ENCODE measurements around the gene PARD3.
"Not testable (repeated sequence)": the region's sequence is repeated elsewhere in the genome, so short reads cannot be mapped to it uniquely, and the experiment has no call there.

PARD3 gene

DNA sequence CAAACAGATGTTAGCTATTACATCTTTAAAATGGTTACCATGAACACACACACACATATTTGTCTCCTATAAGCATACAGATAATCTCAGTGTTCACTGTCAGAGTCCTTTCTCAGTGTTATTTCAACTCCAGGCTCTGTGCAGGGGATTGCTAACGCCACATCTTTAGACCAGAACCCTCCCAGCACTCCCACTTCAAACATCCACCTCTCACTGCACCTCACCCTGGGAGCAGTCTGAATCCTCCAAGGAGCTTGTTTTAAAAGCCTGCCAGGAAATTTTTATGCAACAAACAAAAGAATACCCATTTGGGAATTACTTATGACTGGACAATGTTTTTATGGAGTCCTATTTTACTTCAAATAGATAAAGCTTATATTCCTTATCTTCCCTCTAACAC lies 107.4 kb downstream of the PARD3 start:
- DNase-seq = no peak

DNA sequence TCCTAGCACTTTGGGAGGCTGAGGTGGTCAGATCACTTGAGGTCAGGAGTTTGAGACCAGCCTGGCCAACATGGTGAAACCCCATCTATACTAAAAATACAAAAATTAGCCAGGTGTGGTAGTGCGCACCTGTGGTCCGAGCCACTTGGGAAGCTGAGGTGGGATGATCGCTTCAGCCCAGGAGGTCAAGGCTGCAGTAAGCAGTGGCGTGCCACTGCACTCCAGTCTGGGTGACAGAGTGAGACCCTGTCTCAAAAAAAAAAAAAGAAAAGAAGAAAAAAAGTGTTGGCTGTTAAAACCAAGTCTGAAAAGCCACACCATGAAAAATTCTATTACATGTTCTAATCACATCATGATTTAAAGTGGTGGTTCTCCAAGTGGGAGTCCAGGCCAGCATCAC lies 108.1 kb downstream of the PARD3 start:
- not testable (repeated sequence) for DNase-seq

GRCh38 chr10:34706147-34706546 lies 108.9 kb downstream of the PARD3 start:
- no peak for DNase-seq

- no peak for DNase-seq
These were observed 109.5 kb downstream of the PARD3 start for GRCh38 chr10:34705563-34705962.

- no peak for DNase-seq
These were observed 110.4 kb downstream of the PARD3 start for GRCh38 chr10:34704526-34705184.

- no peak for DNase-seq
These were observed 112.1 kb downstream of the PARD3 start for GRCh38 chr10:34702982-34703381.

GRCh38 chr10:34702093-34702937 lies 112.8 kb downstream of the PARD3 start:
- DNase-seq = no peak

DNA sequence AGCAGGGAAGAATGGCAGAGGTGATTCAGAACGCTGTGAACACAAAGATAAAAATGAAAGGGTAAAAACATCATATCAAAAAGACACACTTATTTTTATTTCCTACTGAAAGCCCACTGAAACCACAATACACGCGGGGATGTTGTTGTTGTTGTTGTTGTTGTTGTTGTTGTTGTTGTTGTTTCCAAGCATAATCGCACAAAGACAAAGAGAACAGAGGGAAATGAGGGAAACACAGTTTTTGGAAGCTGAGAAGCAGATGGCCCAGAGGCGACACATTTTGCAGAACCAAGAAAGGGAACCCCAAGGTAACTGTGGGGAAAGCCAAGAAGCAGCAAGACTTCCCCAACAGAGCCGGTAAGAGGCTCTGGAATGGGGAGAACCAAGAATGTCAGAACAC lies 113.9 kb downstream of the PARD3 start:
- DNase-seq = no peak

- not testable (repeated sequence) for DNase-seq
These were observed 114.3 kb downstream of the PARD3 start for GRCh38 chr10:34700752-34701151.

GRCh38 chr10:34699904-34700517 lies 115.1 kb downstream of the PARD3 start:
- no peak for DNase-seq

DNA sequence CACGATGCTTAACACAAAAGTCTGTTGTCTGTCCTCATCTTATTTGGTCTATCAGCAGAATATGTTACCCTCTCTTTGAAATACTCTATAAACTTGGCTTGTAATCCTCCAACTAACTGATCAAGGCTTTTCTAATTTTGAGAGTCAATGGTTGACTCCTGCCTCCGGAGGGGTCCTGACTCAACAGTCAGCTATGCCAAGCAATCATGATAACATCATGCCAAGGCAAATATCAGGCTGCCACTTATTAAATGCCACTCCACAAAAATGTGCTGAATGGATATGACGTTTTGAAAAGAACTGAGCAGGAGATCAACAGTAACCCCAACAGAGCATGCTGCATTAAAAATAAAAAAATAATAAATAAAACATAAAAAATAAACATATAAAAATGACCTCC lies 116.1 kb downstream of the PARD3 start:
- no peak for DNase-seq

DNA sequence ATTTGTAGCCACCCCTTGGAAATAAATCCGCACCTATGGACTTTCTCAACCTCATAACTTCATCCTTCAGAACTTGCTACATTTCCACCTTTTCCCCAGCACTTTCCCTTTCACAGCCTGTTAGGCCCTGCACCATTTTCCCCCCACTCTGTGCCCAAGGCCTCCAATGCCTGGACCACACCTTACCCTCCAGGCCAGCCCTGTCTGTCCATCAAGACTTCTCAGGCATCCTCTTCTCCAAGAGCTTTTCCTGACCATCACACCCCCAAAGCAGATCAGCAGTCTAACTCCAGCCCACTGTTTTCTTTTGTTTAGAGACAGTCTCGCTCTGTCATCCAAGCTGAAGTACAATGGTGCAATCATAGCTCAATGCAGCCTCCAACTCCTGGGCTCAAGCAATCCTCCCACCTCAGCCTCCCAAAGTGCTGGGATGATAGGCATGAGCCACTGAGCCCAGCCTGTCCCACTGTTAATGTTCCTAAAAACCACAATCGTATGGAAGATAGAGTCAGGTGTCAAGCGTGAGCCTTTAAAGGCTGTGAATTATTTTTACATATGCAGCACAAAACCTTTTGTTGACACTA lies 116.8 kb downstream of the PARD3 start:
- no peak for DNase-seq

- DNase-seq = no peak
These were observed 117.5 kb downstream of the PARD3 start for GRCh38 chr10:34697351-34698247.

- DNase-seq = no peak
These were observed 118.7 kb downstream of the PARD3 start for GRCh38 chr10:34696423-34696822.

GRCh38 chr10:34690383-34691049 lies 124.6 kb downstream of the PARD3 start:
- DNase-seq = no peak

- DNase-seq = no peak
These were observed 126.0 kb downstream of the PARD3 start for GRCh38 chr10:34689053-34689452.

GRCh38 chr10:34687434-34688210 lies 127.5 kb downstream of the PARD3 start:
- DNase-seq = no peak

GRCh38 chr10:34682580-34682979 lies 132.5 kb downstream of the PARD3 start:
- DNase-seq = no peak

DNA sequence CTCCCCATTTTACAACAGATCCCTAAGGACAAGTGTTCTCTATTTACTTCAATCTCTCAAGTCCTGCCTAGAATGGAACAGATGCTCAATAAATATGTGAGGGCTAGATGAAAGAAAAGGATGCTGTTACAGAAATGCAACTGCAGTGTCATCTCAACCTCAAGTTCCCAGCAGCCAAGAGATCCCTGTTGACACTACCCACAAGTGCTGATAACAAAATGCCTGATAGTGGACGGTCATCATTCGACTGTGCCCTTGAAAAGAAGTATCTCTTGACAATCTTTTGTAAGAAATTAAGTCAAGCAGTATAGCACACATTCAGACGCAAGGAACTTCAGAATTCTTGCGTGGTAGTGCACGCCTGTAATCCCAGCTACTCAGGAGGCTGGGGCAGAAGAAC lies 133.2 kb downstream of the PARD3 start:
- DNase-seq = no peak

GRCh38 chr10:34679177-34679576 lies 135.9 kb downstream of the PARD3 start:
- no peak for DNase-seq

- peak; percentile 8 for DNase-seq
These were observed 137.5 kb downstream of the PARD3 start for GRCh38 chr10:34677591-34677990.
